Measurements from ENCODE around the gene ALKBH6. TPM values are rescaled to one million over a fixed set of nuclear protein-coding genes. Genes with fewer than 3 reads are reported as not detected.
A peak's percentile ranks its signal among the peaks of the same experiment; 100 is the strongest.

The ALKBH6 gene
- total and polyA plus RNA-seq, 2 of the 13 experiments (the other 11 are each of a cell fraction or from before 2014, with no cell fraction given) = 13.7 to 18.1 TPM

- no peak within 1 kb of the TSS for H2AFZ ChIP-seq (ENCODE audit: low read length)
- TF ChIP-seq CCDC6 (CRISPR knock-in tag; IDR thresholded peaks at IDR 0.05) = peak; percentile 26; the same call in 1 of the 2 replicates
- peak; percentile 76; the same call in 1 of the 2 replicates for TF ChIP-seq NAIF1 (CRISPR knock-in tag; IDR thresholded peaks at IDR 0.05; ENCODE audit: borderline replicate concordance)
- TF ChIP-seq PAX8 (CRISPR knock-in tag; IDR thresholded peaks at IDR 0.05; ENCODE audit: borderline replicate concordance) = no peak
- no peak for TF ChIP-seq ZNF30 (CRISPR knock-in tag; IDR thresholded peaks at IDR 0.05)
- no peak for TF ChIP-seq ZFP82 (CRISPR knock-in tag; IDR thresholded peaks at IDR 0.05; ENCODE audit: borderline replicate concordance)
- TF ChIP-seq, protein P1, sequence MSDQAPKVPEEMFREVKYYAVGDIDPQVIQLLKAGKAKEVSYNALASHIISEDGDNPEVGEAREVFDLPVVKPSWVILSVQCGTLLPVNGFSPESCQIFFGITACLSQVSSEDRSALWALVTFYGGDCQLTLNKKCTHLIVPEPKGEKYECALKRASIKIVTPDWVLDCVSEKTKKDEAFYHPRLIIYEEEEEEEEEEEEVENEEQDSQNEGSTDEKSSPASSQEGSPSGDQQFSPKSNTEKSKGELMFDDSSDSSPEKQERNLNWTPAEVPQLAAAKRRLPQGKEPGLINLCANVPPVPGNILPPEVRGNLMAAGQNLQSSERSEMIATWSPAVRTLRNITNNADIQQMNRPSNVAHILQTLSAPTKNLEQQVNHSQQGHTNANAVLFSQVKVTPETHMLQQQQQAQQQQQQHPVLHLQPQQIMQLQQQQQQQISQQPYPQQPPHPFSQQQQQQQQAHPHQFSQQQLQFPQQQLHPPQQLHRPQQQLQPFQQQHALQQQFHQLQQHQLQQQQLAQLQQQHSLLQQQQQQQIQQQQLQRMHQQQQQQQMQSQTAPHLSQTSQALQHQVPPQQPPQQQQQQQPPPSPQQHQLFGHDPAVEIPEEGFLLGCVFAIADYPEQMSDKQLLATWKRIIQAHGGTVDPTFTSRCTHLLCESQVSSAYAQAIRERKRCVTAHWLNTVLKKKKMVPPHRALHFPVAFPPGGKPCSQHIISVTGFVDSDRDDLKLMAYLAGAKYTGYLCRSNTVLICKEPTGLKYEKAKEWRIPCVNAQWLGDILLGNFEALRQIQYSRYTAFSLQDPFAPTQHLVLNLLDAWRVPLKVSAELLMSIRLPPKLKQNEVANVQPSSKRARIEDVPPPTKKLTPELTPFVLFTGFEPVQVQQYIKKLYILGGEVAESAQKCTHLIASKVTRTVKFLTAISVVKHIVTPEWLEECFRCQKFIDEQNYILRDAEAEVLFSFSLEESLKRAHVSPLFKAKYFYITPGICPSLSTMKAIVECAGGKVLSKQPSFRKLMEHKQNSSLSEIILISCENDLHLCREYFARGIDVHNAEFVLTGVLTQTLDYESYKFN (CRISPR knock-in tag; conservative IDR thresholded peaks at IDR 0.05) = peak; percentile 80
- TF ChIP-seq, protein P2, sequence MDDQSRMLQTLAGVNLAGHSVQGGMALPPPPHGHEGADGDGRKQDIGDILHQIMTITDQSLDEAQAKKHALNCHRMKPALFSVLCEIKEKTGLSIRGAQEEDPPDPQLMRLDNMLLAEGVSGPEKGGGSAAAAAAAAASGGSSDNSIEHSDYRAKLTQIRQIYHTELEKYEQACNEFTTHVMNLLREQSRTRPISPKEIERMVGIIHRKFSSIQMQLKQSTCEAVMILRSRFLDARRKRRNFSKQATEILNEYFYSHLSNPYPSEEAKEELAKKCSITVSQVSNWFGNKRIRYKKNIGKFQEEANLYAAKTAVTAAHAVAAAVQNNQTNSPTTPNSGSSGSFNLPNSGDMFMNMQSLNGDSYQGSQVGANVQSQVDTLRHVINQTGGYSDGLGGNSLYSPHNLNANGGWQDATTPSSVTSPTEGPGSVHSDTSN (CRISPR knock-in tag; IDR thresholded peaks at IDR 0.05; ENCODE audit: borderline replicate concordance) = no peak
- TF ChIP-seq KDM3A (CRISPR knock-in tag; IDR thresholded peaks at IDR 0.05; ENCODE audit: low read depth) = peak; percentile 87
- no peak for TF ChIP-seq HNRNPH1 (optimal IDR thresholded peaks at IDR 0.05; ENCODE audit: low read depth, low read length)
- no peak for TF ChIP-seq TERF1 (CRISPR knock-in tag; IDR thresholded peaks at IDR 0.05)
- peak; percentile 54 for TF ChIP-seq BCL6 (CRISPR knock-in tag; IDR thresholded peaks at IDR 0.05)
- TF ChIP-seq, protein P3, sequence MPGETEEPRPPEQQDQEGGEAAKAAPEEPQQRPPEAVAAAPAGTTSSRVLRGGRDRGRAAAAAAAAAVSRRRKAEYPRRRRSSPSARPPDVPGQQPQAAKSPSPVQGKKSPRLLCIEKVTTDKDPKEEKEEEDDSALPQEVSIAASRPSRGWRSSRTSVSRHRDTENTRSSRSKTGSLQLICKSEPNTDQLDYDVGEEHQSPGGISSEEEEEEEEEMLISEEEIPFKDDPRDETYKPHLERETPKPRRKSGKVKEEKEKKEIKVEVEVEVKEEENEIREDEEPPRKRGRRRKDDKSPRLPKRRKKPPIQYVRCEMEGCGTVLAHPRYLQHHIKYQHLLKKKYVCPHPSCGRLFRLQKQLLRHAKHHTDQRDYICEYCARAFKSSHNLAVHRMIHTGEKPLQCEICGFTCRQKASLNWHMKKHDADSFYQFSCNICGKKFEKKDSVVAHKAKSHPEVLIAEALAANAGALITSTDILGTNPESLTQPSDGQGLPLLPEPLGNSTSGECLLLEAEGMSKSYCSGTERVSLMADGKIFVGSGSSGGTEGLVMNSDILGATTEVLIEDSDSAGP (CRISPR knock-in tag; IDR thresholded peaks at IDR 0.05; ENCODE audit: borderline replicate concordance) = peak; percentile 85
- 0 out of 2 replicates have a peak, but pooled peaks have one; percentile 14 for TF ChIP-seq JUN (CRISPR knock-in tag; IDR thresholded peaks at IDR 0.05)
Measured at GRCh38 chr19:36054119-36054732, 40.2 kb upstream of the ALKBH6 start, which contains the start of gene THAP8. Gene THAP8, minus strand, starts transcription at chr19:36054285. Its CDS starts 68 bp downstream, at chr19:36054217.

More at GRCh38 chr19:36054119-36054732, 40.2 kb upstream of the ALKBH6 start, which contains the start of gene THAP8:
- 0% methylated on average over 15 of the region's 56 CpGs for WGBS (ENCODE audit: low lambda C conversion rate)
- no peaks in the 10 kb centered on the region for H3K9me3 ChIP-seq (ENCODE audit: low read length)
- H3K27ac ChIP-seq (ENCODE audit: extremely low read length, insufficient read depth, low read length) = peak within 1 kb of the TSS; percentile 83
- H3K27me3 ChIP-seq (ENCODE audit: control insufficient read depth in 1 of 2, insufficient read depth in 2 of 2, low read length in 2 of 2) = no peaks in the 10 kb centered on the region; a peak in 1 of 5 replicates
- peak; percentile 97 for DNase-seq (ENCODE audit: low spot score)
- ATAC-seq = peak; percentile 82
- no TSS peak for BruUV-seq (replicated peaks)
- H3K9ac ChIP-seq (ENCODE audit: insufficient read depth, low read depth, low read length) = peak within 1 kb of the TSS; percentile 71
- intact Hi-C loops (cut with micrococcal nuclease; ENCODE audit: unreplicated experiment) (loop anchor here (2.0 to 10.0 kb wide), 3 partner anchors 57 to 1161 kb away; partner anchors contain the start of genes POLR2I, SDHAF1, TBCB and ZNF383), in situ Hi-C loops (cut with HindIII; ENCODE audit: extremely low pct_ligation_motif_present, low pct_unique_long_range_greater_than_20kb) (loop anchor here (5.0 kb wide), 1 partner anchor 57 kb away; the partner anchor contains the start of gene SDHAF1)
- H3K4me2 ChIP-seq (ENCODE audit: low read depth, low read length) = peak within 1 kb of the TSS; percentile 93
- FAIRE-seq = peak; percentile 96
- CTCF ChIA-PET (ENCODE audit: low intra/inter-chr PET ratio, low total read pairs) = no interaction called here
- peaks cover 23% of the 10 kb centered on the region for H3K79me2 ChIP-seq (ENCODE audit: insufficient read depth, low read length)
- peaks cover 69% of the 10 kb centered on the region for H3K4me1 ChIP-seq (ENCODE audit: insufficient read depth, low read length)
- H4K20me1 ChIP-seq (ENCODE audit: insufficient read depth, low read length) = no peaks in the 10 kb centered on the region
- H3K36me3 ChIP-seq (replicated peaks in 1 of 2; ENCODE audit: control insufficient read depth in 1 of 2, insufficient read depth in 2 of 2, low read length in 2 of 2) = no peaks in the 10 kb centered on the region; a peak in 1 of 5 replicates
- peak within 1 kb of the TSS; percentile 74 to 76 (median 75) for H3K4me3 ChIP-seq (replicated peaks in 1 of 3; ENCODE audit: insufficient read depth in 1 of 3, low read depth in 2 of 3, low read length in 3 of 3)
- POLR2A ChIA-PET = interaction anchor here (0.5 to 2.6 kb wide), 14 partner anchors 13 to 717 kb away, joined by 3 to 18 read pairs (median 8); partner anchors contain the start of genes ALKBH6, CAPNS1, NFKBID and POLR2I

Measured in HepG2 (cell line).